HCT116 (cell line): ENCODE results near the gene PLB1. TPM values are rescaled to one million over a fixed set of nuclear protein-coding genes. Genes with fewer than 3 reads are reported as not detected.

Experiments used
- ATAC-seq: fragments of 200-7000 bp; cut with Tn5 transposase; 2 replicates; pipeline ENCODE4 v1.9.1; 2020; ENCODE audit warnings: mild to moderate bottlenecking, moderate library complexity
- BruUV-seq: library from RNA; stranded (reverse); fragments of 400-500 nt; replicated peaks from 2 replicates; lab custom pipeline; 2021; lab: Mats Ljungman, UMichigan
- CTCF ChIA-PET: fragments of 300-600 bp; sonication (Branson Sonifier 250); formaldehyde crosslinking; loops from one replicate; lab custom pipeline; 2021; ENCODE audit warnings: antibody characterized with exemption; lab: Charles Lee
- POLR2A ChIA-PET: fragments of 300-600, 350-600 bp; sonication (Branson Sonifier 250); formaldehyde crosslinking; loops from one replicate; lab custom pipeline; 2021; ENCODE audit warnings: antibody characterized with exemption; lab: Charles Lee
- RAD21 ChIA-PET, 2 experiments: fragments of 300-600 bp; sonication (Branson Sonifier 250); formaldehyde crosslinking; loops; one replicate each; lab custom pipeline; 2023; ENCODE audit warnings: low total read pairs in 2 of 2; ENCODE audit not compliant: uncharacterized antibody in 2 of 2, unreplicated experiment in 2 of 2, low non-redundant PET in 1 of 2; lab: Charles Lee
- DNase-seq: peaks from one replicate; pipeline ENCODE4 v3.0.0-alpha.2; 2010; ENCODE audit warnings: low read depth, low spot score
- H2AFZ ChIP-seq: fragments of 200-600 bp; shearing (Covaris generic), sonication (generic); 2 replicates; pipeline ENCODE4 v1.6.1; 2017; ENCODE audit warnings: low read depth, mixed run types, mixed read lengths, antibody characterized with exemption, low read length; ENCODE audit not compliant: poor library complexity, severe bottlenecking
- H3K27ac ChIP-seq: 2 replicates; pipeline ENCODE4 v1.5.1; 2012; ENCODE audit warnings: low read depth, low read length
- H3K27me3 ChIP-seq: fragments of 200-600 bp; sonication (generic); 2 replicates; pipeline ENCODE4 v1.6.1; 2016; ENCODE audit warnings: mixed run types, low read length, mixed read lengths; ENCODE audit not compliant: insufficient read depth
- H3K36me3 ChIP-seq, 2 experiments: fragments of 200-500 bp in 1 of 2; fragments of 200-600 bp in 1 of 2; sonication (Bioruptor generic) in 1 of 2; sonication (generic) in 1 of 2; 2 replicates each; pipeline versions ENCODE4 v1.5.1 to v1.6.1; 2014 to 2016; ENCODE audit warnings: low read length in 2 of 2, inconsistent platforms in 1 of 2, mixed read lengths in 1 of 2, mixed run types in 1 of 2; ENCODE audit not compliant: insufficient read depth in 2 of 2, control insufficient read depth in 1 of 2
- H3K4me1 ChIP-seq, 2 experiments: fragments of 200-600 bp in 1 of 2; sonication (generic) in 1 of 2; 2 replicates each; pipeline versions ENCODE4 v1.5.1 to v1.6.1; 2012 to 2017; ENCODE audit warnings: low read length in 2 of 2, inconsistent platforms in 1 of 2, mild to moderate bottlenecking in 1 of 2, mixed read lengths in 1 of 2, mixed run types in 1 of 2, moderate library complexity in 1 of 2; ENCODE audit not compliant: insufficient read depth in 2 of 2, control insufficient read depth in 1 of 2
- H3K4me2 ChIP-seq: fragments of 200-600 bp; sonication (generic); 2 replicates; pipeline ENCODE4 v1.6.1; 2017; ENCODE audit warnings: mixed run types, low read length, mixed read lengths
- H3K4me3 ChIP-seq, 2 experiments: fragments of 200-600 bp in 1 of 2; sonication (generic) in 1 of 2; replicated peaks in 1 of 2; 2 replicates each; pipeline ENCODE4 v1.5.1; 2011 to 2016; ENCODE audit warnings: low read length in 2 of 2, control low read depth in 1 of 2, low read depth in 1 of 2, mild to moderate bottlenecking in 1 of 2, mixed read lengths in 1 of 2, mixed run types in 1 of 2
- H3K79me2 ChIP-seq: fragments of 200-600 bp; sonication (generic); 2 replicates; pipeline ENCODE4 v1.6.1; 2017; ENCODE audit warnings: mild to moderate bottlenecking, mixed run types, low read length, moderate library complexity, mixed read lengths; ENCODE audit not compliant: insufficient read depth
- H3K9ac ChIP-seq: fragments of 200-600 bp; sonication (generic); 2 replicates; pipeline ENCODE4 v1.6.1; 2016; ENCODE audit warnings: low read length, mixed read lengths
- H3K9me2 ChIP-seq: fragments of 200-600 bp; sonication (generic), shearing (Covaris generic); 2 replicates; pipeline ENCODE4 v1.6.1; 2017; ENCODE audit warnings: mixed run types, mild to moderate bottlenecking, moderate library complexity; ENCODE audit not compliant: insufficient read depth
- H3K9me3 ChIP-seq, 2 experiments: fragments of 200-500 bp in 1 of 2; fragments of 200-600 bp in 1 of 2; sonication (Bioruptor generic) in 1 of 2; sonication (generic) in 1 of 2; 2 replicates each; pipeline ENCODE4 v1.6.1; 2014 to 2017; ENCODE audit warnings: low read length in 2 of 2, mixed read lengths in 2 of 2, inconsistent platforms in 1 of 2, low read depth in 1 of 2, mild to moderate bottlenecking in 1 of 2, mixed run types in 1 of 2, moderate library complexity in 1 of 2; ENCODE audit not compliant: control insufficient read depth in 1 of 2, insufficient read depth in 1 of 2
- H4K20me1 ChIP-seq: fragments of 200-600 bp; sonication (generic), shearing (Covaris generic); 2 replicates; pipeline ENCODE4 v1.6.1; 2017; ENCODE audit warnings: mixed run types, mild to moderate bottlenecking, moderate library complexity; ENCODE audit not compliant: insufficient read depth
- EGR1 ChIP-seq: IDR thresholded peaks from 2 replicates; pipeline ENCODE4 v1.6.1; 2012; ENCODE audit warnings: low read depth
- ELF1 ChIP-seq: IDR thresholded peaks from 2 replicates; pipeline ENCODE4 v1.6.1; 2012; ENCODE audit warnings: low read depth, borderline replicate concordance
- EZH2phosphoT487 ChIP-seq: fragments of 200-600 bp; IDR thresholded peaks from 2 replicates; pipeline ENCODE4 v1.6.1; 2018; ENCODE audit warnings: antibody characterized with exemption, borderline replicate concordance
- POLR2AphosphoS5 ChIP-seq: IDR thresholded peaks from 2 replicates; pipeline ENCODE4 v1.6.1; 2011; ENCODE audit warnings: mild to moderate bottlenecking, low read depth, low read length, moderate library complexity
- RAD21 ChIP-seq: IDR thresholded peaks from 2 replicates; pipeline ENCODE4 v1.6.1; 2012; ENCODE audit warnings: low read depth, mild to moderate bottlenecking
- SRF ChIP-seq: IDR thresholded peaks from 2 replicates; pipeline ENCODE4 v1.6.1; 2012; ENCODE audit warnings: low read depth
- ZNF274 ChIP-seq: fragments of 200-500 bp; sonication (Bioruptor generic); IDR thresholded peaks from 2 replicates; pipeline ENCODE4 v1.6.1; 2014; ENCODE audit warnings: mild to moderate bottlenecking, low read depth, low read length, inconsistent platforms
- intact Hi-C: fragments of 100-400 bp; cut with micrococcal nuclease; formaldehyde crosslinking; loops from 2 replicates; pipeline ENCODE4 v1.10.0; 2022
- total RNA-seq: library from RNA; stranded (reverse); gene quantifications from one replicate; pipeline ENCODE4 v1.2.1, GENCODE V29; 2021; ENCODE audit not compliant: unreplicated experiment

Gene PLB1
- total RNA-seq, 1 experiment from 2014 or later: 0.49 TPM

DNA sequence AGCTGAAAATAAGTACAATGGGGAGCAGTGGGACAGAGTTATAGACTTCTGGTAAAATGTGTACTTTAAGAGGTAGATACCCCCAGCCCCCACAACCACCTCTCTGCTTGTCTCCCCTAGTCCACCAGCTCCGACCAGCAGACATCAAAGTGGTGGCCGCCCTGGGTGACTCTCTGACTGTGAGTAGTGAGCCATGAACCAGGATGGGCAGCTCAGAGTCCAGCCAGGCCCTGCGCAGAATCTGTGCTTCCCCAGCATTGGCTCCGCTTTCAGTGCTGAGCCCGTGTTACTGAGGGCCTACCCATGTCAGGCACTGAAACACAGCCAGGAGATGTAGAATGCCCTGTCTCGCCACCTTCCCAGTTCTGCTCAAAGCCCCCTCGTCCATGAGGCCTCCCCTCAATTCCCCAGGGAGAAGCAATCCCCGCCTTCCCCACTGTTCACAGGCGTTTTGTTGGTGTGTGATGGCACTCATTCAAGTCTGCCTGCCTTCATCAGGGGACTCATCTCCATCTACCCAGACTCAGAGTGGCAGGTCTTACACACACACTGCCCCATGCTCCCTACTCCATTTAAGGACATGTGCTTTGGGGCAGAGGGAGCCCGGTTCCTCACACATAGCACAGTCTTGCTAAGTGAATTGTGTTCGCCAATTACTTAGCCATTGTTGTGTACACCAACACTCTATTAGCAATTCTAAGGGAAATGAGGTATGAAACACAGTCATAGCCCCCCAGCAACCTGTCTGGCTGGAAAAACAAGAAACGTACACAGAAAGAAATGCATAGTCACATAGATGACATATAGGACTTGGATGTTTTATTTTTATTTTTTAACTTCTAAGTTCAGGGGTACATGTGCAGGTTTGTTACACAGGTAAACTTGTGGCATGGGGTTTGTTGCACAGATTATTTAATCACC is 122.6 kb downstream of the PLB1 start:
- ChIA-PET POLR2A (no interaction called here), CTCF (no interaction called here), RAD21 (no interaction called here)
- H3K4me3 ChIP-seq: no peak overlapping the region
- ATAC-seq (no peak), DNase-seq (no peak)
- no peak for TF ChIP-seq EGR1
- TF ChIP-seq RAD21: no peak
- TF ChIP-seq ZNF274: no peak
- no peak for TF ChIP-seq POLR2AphosphoS5
- no peak for TF ChIP-seq SRF
- no peak for TF ChIP-seq EZH2phosphoT487
- TF ChIP-seq ELF1: no peak
- H3K9ac ChIP-seq: no peak overlapping the region
- no peaks in the 10 kb centered on the region for H3K9me2 ChIP-seq
- intact Hi-C loops: no loop called here
- no peaks in the 10 kb centered on the region for H3K36me3 ChIP-seq
- H3K4me1 ChIP-seq: peaks cover 7 to 35% of the 10 kb centered on the region in 2 experiments; a peak in 3 of 4 replicates
- H3K9me3 ChIP-seq: no peaks in the 10 kb centered on the region
- no peaks in the 10 kb centered on the region for H3K27me3 ChIP-seq
- no peak overlapping the region for H3K4me2 ChIP-seq
- H2AFZ ChIP-seq: no peak overlapping the region
- H3K27ac ChIP-seq: no peak overlapping the region
- no peaks in the 10 kb centered on the region for H3K79me2 ChIP-seq
- no peaks in the 10 kb centered on the region for H4K20me1 ChIP-seq
- no TSS peak for BruUV-seq
